T follicular helper cell (primary cell): ENCODE data around the gene LAMA1.
"Not testable (repeated sequence)": the region's sequence is repeated elsewhere in the genome, so short reads cannot be mapped to it uniquely, and the experiment has no call there.

Experiments used
- DNase-seq: peaks from one replicate; pipeline ENCODE4 v3.0.0-alpha.2; 2020; ENCODE audit warnings: low read depth
- total RNA-seq, 2 experiments: gene quantifications; one replicate each; lab custom pipeline; 2026; lab: John Stamatoyannopoulos, UW

LAMA1 gene, protein sequence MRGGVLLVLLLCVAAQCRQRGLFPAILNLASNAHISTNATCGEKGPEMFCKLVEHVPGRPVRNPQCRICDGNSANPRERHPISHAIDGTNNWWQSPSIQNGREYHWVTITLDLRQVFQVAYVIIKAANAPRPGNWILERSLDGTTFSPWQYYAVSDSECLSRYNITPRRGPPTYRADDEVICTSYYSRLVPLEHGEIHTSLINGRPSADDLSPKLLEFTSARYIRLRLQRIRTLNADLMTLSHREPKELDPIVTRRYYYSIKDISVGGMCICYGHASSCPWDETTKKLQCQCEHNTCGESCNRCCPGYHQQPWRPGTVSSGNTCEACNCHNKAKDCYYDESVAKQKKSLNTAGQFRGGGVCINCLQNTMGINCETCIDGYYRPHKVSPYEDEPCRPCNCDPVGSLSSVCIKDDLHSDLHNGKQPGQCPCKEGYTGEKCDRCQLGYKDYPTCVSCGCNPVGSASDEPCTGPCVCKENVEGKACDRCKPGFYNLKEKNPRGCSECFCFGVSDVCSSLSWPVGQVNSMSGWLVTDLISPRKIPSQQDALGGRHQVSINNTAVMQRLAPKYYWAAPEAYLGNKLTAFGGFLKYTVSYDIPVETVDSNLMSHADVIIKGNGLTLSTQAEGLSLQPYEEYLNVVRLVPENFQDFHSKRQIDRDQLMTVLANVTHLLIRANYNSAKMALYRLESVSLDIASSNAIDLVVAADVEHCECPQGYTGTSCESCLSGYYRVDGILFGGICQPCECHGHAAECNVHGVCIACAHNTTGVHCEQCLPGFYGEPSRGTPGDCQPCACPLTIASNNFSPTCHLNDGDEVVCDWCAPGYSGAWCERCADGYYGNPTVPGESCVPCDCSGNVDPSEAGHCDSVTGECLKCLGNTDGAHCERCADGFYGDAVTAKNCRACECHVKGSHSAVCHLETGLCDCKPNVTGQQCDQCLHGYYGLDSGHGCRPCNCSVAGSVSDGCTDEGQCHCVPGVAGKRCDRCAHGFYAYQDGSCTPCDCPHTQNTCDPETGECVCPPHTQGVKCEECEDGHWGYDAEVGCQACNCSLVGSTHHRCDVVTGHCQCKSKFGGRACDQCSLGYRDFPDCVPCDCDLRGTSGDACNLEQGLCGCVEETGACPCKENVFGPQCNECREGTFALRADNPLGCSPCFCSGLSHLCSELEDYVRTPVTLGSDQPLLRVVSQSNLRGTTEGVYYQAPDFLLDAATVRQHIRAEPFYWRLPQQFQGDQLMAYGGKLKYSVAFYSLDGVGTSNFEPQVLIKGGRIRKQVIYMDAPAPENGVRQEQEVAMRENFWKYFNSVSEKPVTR (N-terminal part only)
- 0.06 to 0.17 reads per million in 2 experiments for total RNA-seq

GRCh38 chr18:7117390-7118355 is at the start of gene LAMA1:
Gene LAMA1 (minus strand): TSS chr18:7117797. CDS start chr18:7117720, 77 bp downstream.
- no peak for DNase-seq

GRCh38 chr18:7165846-7166393 is 48.3 kb upstream of the LAMA1 start:
- no peak for DNase-seq

DNA sequence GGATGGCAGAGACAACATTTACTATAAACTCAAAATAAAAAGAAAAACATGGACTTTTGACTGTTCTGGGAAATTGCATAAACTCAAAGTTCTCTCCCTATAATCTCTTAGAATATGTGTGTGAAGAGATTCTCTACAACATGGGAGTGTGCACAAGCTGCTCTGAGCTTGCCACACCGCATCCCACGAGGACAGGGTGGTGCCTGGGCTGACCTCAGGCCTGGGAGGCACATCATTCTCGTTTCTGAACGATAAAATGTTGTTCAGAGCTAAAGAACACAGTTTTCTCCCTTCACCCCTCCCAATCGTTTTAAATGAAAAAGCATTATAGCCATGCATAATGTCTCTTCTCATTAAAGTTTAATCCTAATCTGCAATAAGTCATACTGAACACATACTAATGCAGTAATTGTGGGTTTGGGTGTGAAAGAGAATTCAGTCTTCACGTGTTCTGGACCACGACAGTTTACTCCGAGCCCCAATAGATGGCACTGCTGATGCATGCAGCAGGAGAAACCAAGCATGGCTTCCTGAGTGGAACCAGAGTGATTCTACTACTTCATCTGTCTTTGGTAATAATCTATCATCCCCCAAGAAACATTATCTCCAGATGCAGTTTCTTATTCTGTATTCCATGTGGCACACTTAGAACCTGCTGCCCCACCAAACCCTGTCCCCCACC is 46.9 kb upstream of the LAMA1 start:
- no peak for DNase-seq

DNA sequence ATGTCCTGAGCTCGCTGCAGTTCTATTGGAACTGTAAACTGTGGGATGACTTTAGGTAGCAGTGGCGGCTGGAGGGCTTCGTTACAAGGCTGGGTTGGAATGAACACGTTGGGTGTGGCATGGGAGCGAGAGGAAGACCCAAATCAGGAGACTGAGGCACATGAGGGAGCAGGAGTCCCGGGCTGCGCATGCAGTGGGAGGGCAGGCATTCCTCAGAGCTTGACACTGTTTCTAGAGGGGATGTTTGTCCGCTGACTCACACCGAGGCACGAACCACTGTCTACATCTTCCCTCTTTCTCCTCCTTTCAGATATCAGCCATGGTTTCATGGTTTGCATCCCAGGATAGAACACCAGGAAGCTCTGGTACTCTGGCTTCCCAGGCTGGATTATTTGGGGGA is 40.6 kb upstream of the LAMA1 start:
- DNase-seq: no peak

- DNase-seq: no peak
These were observed 40.2 kb upstream of the LAMA1 start for GRCh38 chr18:7157760-7158159.

GRCh38 chr18:7155887-7156286 is 38.3 kb upstream of the LAMA1 start:
- no peak for DNase-seq

GRCh38 chr18:7155092-7155491 is 37.5 kb upstream of the LAMA1 start:
- no peak for DNase-seq

DNA sequence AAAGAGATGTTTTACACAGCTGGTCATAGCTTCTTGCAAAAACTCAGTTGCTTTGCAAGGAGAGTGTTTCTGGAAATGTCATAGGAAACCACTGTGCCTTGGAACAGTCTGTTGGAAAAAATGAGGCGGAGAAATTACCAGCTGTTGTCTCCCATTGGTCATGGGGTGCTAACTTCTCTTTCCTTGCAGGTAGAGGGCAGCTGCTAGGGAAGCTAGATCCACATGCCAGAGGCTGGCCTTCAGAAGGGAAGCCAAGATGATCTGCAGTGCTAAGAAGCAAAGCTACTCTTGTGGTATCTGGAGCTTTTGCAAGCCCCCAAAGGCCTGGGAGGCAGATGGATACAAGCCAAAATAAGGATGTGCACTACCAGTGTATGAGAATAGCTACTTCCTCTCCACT is 34.8 kb upstream of the LAMA1 start:
- DNase-seq: no peak

DNA sequence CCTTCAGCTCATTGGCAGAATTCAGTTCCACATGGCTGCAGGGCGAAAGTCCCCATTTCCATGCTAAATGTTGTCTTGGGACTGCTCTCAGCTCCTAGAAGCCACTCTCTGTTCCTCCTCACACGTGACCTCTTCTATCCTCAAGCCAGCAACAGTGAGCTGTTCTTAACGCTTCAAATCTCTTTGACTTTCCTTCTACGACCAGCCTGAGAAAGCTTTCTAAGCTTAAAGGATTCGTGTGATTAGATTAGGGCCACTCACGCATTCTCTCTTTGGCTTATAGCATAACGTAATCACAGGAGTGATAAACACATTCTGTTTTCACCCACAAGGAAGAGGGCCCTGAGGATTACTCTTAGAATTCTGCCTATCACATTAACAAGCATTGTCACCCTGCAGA is 29.8 kb upstream of the LAMA1 start:
- DNase-seq: no peak

GRCh38 chr18:7146067-7146466 is 28.5 kb upstream of the LAMA1 start:
- DNase-seq: no peak

DNA sequence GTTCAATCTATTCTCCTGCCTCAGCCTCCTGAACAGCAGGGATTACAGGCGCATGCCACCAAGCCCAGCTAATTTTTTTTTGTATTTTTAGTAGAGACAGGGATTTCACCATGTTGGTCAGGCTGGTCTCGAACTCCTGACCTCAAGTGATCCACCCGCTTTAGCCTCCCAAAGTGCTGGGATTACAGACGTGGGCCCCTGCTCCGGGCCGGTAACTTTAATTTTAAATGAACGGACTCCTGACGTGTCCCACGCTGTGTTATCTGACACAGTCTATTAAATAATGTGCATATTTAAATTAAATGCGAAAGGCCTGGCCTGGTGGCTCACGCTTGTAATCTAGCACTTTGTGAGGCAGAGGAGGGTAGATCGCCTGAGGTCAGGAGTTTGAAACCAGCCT is 27.3 kb upstream of the LAMA1 start:
- DNase-seq: not testable (repeated sequence)

DNA sequence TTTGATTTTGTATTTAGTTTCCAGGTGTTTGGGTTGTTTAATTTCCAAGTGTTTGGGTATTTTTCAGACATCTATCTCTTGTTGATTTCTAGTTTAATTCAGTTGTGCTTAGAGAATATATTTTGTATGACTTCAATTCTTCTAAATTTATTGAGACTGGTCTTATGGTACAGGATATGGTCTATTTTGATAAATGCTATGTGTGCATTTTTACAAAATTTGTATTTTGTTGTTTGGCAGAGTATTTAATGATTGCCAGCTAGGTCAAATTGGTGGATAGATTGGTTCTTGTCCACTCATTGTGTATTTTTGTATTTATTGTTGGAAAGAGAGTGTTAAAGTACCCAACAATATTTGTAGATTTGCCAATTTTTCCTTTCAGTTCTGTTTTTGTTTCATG is 23.7 kb upstream of the LAMA1 start:
- no peak for DNase-seq

- DNase-seq: no peak
These were observed 21.8 kb upstream of the LAMA1 start for GRCh38 chr18:7139409-7139808.

DNA sequence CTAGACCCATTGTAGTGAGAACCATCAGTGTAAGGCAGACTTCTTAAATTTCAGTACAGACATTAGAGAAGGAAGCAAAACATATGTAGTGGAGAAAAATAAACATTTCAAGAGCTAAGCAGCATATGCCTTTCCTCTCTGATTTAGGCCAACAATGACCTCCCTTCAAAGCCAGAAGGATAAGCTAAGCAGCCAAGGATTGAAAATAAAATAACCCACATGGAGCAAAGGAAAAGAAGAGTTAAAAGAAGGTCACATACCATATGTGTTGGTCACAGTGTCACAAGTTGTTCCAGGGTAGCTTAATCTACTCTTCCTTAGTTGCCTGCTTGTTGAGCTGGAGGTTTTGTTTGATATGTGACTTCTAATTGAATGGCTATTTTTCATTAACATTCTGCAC is 15.6 kb upstream of the LAMA1 start:
- DNase-seq: no peak

DNA sequence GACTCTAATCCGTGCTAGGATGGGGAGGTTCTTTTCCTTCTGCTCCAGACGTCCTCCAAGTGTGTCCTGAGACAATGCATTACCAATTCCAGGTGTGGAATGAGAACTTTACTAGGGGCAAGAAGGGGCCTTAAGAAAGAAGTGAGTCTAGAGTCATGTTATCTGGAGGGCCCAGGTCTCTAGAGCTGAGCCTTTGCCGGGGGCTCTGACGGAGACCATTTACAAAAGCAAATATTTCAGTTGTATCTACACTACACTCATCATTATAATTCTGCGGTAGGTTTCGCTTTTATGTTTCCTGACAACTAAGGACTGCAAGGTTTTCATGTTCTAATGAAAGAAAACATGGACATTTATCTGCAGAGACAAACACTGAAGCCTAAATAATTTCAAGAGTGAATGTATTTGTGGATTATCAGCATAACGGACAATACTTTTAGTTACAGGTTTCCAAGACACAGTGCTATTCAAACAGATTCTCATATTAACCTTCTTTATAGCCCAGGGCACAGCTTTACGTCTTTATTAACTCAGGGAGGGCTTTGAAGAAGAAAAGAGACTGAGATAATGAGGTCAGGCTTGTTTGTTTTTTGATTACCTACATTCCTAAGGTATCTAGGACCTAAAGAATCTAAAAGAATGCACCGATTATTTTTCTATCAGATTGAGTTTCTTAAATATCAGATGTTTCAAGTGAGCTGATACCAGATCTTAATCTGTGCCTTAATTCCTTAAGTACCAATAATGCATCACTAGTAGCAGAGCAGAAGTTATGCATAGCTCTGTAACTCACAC is 15.0 kb upstream of the LAMA1 start:
- DNase-seq: no peak

DNA sequence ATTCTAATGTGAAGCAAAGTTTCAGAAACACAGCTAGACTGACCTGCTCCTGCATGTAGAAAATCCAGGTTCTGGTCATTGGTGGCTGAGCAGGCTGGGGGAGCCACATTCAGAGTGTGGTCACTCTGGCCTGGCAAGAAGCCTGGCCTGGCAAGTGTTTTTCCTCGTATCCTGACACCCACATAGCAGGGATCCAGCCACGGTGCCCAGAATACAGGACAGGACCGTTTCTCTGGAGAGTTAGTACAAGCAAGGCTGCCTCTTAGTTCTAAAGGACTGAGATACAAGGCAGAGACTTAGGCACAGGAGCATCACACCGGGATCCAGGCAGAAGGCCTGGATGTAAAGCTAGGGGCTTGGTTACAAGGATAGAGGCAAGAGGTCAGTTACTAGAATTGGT is 4.8 kb upstream of the LAMA1 start:
- DNase-seq: no peak

- no peak for DNase-seq
These were observed 706 bp downstream of the LAMA1 start for GRCh38 chr18:7116792-7117389.

- DNase-seq: no peak
These were observed 1.4 kb downstream of the LAMA1 start for GRCh38 chr18:7116001-7116730.
